CMK (cell line): ENCODE data around the gene UTP14C.
"Not testable (repeated sequence)": the region's sequence is repeated elsewhere in the genome, so short reads cannot be mapped to it uniquely, and the experiment has no call there.

Experiments
- DNase-seq: peaks from one replicate; pipeline ENCODE4 v3.0.0-alpha.2; 2010; ENCODE audit warnings: low read depth

UTP14C gene

DNA sequence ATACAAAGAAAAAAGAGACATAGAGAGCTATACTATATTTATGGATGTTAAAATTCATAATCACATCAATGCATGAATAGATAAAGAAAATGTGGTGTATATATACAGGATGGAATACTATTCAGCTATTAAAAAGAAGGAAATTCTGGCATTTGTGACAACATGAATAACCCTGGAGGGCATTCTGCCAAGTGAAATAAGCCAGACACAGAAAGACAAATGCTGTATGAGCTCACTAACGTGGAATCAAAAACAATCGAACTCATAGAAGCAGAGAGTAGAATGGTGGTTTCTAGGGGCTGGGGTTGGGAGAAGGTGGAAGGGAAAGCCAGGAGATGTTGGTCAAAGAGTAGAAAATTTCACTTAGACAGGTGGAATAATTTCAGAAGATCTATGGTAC is 24.0 kb downstream of the UTP14C start:
- no peak for DNase-seq

- no peak for DNase-seq
These were observed 26.9 kb downstream of the UTP14C start for GRCh38 chr13:52051400-52051799.

DNA sequence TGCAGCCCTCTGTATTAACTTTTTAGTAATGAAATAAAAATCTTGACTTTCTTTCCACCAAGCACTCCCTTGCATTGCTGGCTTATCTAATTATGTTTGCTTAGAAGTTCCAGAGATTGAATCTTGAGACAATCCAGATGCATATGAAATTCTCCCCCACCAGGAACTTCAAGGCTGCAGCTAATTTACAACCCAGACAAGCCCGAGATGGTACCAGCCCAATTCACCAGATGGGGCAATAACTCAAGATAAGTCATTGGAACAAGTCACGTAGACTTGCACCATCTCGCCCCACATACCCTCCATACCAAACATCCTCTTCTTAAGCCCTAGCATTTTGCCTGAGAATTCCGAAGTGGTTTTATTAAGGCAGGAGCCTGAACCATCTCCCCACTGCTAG is 29.0 kb downstream of the UTP14C start:
- DNase-seq, result no peak

DNA sequence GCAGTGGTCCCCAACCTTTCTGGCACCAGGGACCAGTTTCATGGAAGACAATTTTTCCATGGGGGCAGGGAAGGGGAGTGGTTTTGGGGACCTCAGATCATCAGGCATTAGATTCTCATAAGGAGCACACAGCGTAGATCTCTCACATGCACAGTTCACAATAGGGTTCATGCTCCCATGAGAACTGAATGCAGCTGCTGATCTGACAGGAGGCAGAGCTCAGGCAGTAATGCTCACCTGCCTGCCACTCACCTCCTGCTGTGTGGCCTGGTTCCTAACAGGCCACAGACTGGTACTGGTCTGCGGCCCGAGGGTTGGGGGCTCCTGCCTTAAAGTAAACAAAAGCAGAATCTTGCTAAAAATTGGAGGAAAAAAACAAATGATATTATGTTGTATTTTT is 36.6 kb downstream of the UTP14C start:
- not testable (repeated sequence) for DNase-seq

DNA sequence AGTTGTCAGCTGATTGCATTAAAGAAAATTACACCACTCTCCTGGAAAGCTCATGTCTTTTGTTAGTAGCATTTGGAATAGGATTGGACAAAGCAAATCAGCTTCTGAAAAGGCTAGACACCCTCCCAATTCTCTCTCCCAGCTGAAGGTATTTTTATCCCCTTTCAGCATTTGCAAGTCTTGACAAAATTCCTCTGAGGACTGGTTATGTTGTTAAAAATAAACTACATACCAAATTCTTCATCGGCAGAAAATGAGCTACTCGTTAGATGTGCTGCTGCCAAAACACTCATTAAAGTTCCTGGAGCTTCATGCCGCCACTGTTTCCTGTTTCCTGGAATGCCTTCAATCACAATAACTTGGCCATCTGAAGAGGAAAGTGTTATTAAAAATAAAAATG is 37.1 kb downstream of the UTP14C start:
- DNase-seq, result no peak

DNA sequence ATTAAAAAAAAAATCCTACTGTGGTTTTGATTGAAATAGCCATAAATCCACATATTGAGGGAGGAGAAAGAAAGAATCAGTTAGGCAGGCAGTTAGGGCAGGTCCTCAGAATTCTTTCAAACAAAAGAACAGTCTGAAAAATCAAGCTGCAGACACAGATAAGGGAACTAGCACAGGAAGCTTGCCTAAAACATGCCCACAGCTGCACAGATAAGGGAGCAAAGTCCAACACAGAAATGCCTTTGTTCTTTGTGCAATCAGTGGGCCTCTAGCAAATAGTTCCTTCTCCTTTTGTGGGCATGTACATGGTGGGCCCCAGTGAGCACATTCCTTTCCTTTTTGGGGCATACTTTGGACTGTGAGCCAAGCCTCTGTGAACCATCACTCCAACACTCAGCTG is 42.7 kb downstream of the UTP14C start:
- peak; percentile 49 for DNase-seq

DNA sequence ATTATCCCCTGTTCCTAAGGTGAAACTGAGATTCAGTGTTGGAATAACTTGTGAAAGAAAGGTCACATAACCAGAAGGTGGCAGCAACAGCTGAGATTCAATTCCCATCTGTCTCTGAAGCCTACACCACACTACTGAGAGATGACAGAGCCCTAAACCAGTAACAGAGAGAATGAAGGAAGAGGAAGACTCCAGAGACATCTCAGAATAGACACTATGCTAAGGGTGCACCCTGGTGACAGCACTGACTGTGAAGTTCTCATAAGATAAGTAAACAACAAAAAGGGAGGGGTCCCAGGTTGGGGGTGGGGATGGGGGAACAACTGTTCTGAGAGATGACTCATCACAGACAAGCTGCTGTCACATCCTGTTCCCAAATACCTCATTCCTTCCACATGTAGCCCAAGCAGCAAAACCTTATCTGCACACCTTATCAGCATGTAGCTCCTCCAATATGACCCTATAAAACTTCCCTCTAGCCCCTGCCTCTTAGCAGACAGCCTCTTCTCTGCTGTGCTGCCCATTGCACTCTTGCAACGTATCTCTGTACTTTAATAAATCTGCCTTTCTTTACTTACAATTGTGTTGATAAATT is 46.5 kb downstream of the UTP14C start:
- DNase-seq, result peak; percentile 11
